Stimulated activated CD4-positive, alpha-beta T cell treated with anti-CD3 and anti-CD28 coated beads, Interleukin-4, amount 100 ng/mL, for 1 hour (primary cell): ENCODE measurements around the gene SRPRB.
"Not testable (repeated sequence)": the region's sequence is repeated elsewhere in the genome, so short reads cannot be mapped to it uniquely, and the experiment has no call there.

Experiments
- DNase-seq: peaks from one replicate; pipeline ENCODE4 v3.0.0-alpha.2; 2020

The SRPRB gene

GRCh38 chr3:133779626-133780203 is 25.9 kb upstream of the SRPRB start:
- no peak for DNase-seq

GRCh38 chr3:133780756-133781155 is 24.9 kb upstream of the SRPRB start:
- not testable (repeated sequence) for DNase-seq

GRCh38 chr3:133781570-133781969 is 24.0 kb upstream of the SRPRB start:
- DNase-seq, result no peak

- DNase-seq, result no peak
Observed at GRCh38 chr3:133782454-133782853, 23.2 kb upstream of the SRPRB start.

- no peak for DNase-seq
Observed at GRCh38 chr3:133783762-133784161, 21.9 kb upstream of the SRPRB start.

- no peak for DNase-seq
Observed at GRCh38 chr3:133788024-133788423, 17.6 kb upstream of the SRPRB start.

GRCh38 chr3:133792171-133792763 is 13.3 kb upstream of the SRPRB start:
- DNase-seq, result no peak

GRCh38 chr3:133797396-133798105 is 8.1 kb upstream of the SRPRB start:
- DNase-seq, result no peak

- DNase-seq, result no peak
Observed at GRCh38 chr3:133799794-133800585, 5.6 kb upstream of the SRPRB start.

- DNase-seq, result no peak
Observed at GRCh38 chr3:133803469-133803868, 2.1 kb upstream of the SRPRB start.

- no peak for DNase-seq
Observed at GRCh38 chr3:133804896-133805295, 719 bp upstream of the SRPRB start.

GRCh38 chr3:133805384-133805701 is 272 bp upstream of the SRPRB start:
- no peak for DNase-seq

- no peak for DNase-seq
Observed at GRCh38 chr3:133812872-133813271, 7.3 kb downstream of the SRPRB start.

GRCh38 chr3:133815386-133815785 is 9.8 kb downstream of the SRPRB start:
- no peak for DNase-seq

- no peak for DNase-seq
Observed at GRCh38 chr3:133820129-133820528, 14.5 kb downstream of the SRPRB start.

GRCh38 chr3:133820889-133821675 is 15.5 kb downstream of the SRPRB start:
- no peak for DNase-seq

- no peak for DNase-seq
Observed at GRCh38 chr3:133821767-133822638, 16.4 kb downstream of the SRPRB start.

- DNase-seq, result no peak
Observed at GRCh38 chr3:133824961-133825485, 19.4 kb downstream of the SRPRB start.

GRCh38 chr3:133825969-133826727 is 20.5 kb downstream of the SRPRB start:
- DNase-seq, result no peak

- no peak for DNase-seq
Observed at GRCh38 chr3:133827136-133827535, 21.5 kb downstream of the SRPRB start.

- DNase-seq, result no peak
Observed at GRCh38 chr3:133827684-133828083, 22.1 kb downstream of the SRPRB start.
